ENCODE data around the gene LLCFC1.

The LLCFC1 gene

GRCh38 chr7:142910481-142910880 lies 28.8 kb upstream of the LLCFC1 start:
- DNase-seq (ENCODE audit: low read depth): no peak

DNA sequence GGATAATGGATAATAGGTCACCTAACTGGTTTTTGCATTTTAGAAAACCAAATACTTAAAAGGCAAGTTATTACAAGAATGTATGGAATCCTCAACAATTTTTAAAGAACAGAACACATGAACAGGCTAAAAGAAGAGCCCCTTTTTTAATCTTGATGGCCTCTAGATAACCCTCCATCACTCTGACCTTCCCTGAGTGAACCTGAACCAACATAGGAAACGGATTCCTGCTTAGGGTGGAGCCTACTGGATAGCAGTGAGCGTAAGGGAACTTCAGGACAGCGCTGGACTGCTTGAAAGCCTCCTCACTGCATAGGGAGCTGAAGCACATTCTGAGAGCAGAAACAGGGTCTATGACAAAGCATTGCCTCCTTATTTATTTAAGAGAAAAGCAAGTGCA lies 26.2 kb upstream of the LLCFC1 start:
- no peak for DNase-seq (ENCODE audit: low read depth)

- no peak for DNase-seq (ENCODE audit: low read depth)
Observed at GRCh38 chr7:142913566-142913965, 25.7 kb upstream of the LLCFC1 start.

GRCh38 chr7:142914121-142914520 lies 25.2 kb upstream of the LLCFC1 start:
- DNase-seq (ENCODE audit: low read depth): no peak

DNA sequence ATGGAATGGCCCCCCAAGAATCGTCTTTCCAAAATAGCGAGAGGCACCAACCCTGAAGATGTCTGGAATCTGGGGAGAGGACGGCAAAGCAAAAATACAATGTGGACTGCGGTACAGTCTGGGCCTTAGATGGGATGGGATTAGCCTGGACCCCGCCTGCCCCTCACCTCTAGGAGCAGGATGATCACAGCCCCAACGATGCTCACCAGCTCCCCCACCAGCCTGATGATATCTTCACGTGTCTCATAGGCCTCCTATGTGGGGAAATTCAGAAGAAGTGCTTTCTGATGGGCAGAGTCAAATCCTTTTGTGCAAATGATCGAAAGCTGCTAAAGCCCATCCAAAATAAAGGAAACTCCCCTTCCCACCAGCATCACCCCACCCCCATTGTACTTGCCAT lies 24.0 kb upstream of the LLCFC1 start:
- DNase-seq (ENCODE audit: low read depth): no peak

DNA sequence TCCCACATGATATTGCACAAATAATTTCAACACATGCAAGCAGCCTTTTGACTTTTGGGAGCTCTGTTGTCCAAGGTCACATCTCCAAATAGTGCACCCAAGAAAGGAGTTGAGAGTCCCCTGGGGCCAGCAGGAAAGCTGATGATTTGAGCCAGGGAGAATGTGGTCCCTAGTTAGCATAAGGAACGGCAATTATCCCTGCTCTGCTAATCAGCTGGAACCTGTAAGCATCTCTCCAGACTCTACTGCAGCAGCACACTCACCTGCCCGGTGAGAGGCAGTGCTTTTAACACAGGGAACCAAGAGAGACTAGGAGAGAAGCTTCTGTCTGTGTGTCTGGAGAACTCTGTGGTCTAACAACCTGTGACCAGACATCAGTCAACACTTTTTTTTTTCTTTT lies 22.8 kb upstream of the LLCFC1 start:
- DNase-seq (ENCODE audit: low read depth): no peak

- no peak for DNase-seq (ENCODE audit: low read depth)
Observed at GRCh38 chr7:142917447-142917846, 21.8 kb upstream of the LLCFC1 start.

DNA sequence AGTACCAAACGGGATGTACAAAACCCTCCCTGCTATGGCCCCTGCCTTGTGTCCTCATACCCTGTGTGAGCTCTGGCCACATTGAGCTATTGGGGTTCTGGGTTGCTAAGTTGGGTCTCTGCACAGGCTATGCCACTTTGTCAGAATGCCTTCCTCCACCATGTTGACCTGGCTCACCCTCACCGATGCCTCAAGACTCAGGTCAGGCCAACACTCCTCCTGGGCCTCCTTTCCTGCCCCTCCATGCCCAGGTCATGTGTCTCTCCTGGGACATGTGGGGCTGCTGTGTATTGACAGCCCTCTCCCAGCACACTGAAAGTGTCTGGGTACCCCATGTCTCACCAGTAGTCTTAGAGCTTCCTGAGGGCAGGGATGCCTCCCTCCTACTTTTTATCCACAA lies 20.4 kb upstream of the LLCFC1 start:
- no peak for DNase-seq (ENCODE audit: low read depth)

GRCh38 chr7:142919656-142920055 lies 19.6 kb upstream of the LLCFC1 start:
- no peak for DNase-seq (ENCODE audit: low read depth)

DNA sequence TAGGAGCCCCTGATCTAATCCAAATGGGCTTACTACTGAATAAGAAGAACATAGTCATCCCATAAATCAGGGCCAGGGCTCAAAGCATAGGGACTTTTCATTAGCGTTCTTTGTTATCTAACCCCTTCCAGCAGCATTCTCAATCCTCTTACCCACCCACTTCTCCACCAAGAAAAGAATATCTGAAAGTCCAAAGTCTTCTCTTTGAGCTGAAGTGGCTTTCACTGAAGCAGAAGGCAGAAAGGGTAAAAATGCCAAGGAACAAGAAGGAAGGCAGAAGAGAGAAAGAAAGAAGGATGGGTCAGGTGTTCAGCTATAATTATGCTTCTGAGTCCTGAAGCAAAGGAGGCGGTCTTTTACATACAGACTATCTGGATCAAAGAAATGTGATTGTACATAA lies 15.9 kb upstream of the LLCFC1 start:
- DNase-seq (ENCODE audit: low read depth): no peak

- no peak for DNase-seq (ENCODE audit: low read depth)
Observed at GRCh38 chr7:142925413-142925812, 13.9 kb upstream of the LLCFC1 start.

DNA sequence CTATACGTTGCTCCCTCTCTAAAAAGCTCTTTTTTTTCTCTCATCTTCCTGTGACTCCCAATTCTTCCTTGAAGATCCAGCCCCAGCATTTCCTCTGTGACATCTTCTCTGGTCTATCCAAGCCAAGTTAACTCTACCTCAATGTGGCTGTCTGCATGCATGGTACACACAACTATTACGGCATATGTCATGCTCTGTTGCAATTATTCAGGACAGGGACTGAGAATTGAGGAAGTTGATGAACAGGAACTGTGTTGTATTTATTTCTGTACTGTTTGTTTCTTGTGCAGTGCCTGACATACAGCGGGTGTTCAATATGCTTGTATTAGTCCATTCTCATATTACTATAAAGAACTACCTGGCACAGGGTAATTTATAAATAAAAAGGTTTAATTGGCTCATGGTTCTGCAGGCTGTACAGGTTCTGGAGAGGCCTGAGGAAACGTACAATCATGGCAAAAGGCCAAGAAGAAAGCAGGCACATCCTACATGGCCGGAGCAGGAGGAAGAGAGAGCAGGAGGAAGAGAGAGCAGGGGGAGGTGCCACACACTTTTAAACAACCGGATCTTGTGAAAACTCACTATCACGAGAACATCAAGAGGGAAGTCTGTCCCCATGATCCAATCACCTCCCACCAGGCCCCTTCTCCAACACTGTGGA lies 12.1 kb upstream of the LLCFC1 start:
- DNase-seq (ENCODE audit: low read depth): no peak

GRCh38 chr7:142927949-142928348 lies 11.3 kb upstream of the LLCFC1 start:
- no peak for DNase-seq (ENCODE audit: low read depth)

DNA sequence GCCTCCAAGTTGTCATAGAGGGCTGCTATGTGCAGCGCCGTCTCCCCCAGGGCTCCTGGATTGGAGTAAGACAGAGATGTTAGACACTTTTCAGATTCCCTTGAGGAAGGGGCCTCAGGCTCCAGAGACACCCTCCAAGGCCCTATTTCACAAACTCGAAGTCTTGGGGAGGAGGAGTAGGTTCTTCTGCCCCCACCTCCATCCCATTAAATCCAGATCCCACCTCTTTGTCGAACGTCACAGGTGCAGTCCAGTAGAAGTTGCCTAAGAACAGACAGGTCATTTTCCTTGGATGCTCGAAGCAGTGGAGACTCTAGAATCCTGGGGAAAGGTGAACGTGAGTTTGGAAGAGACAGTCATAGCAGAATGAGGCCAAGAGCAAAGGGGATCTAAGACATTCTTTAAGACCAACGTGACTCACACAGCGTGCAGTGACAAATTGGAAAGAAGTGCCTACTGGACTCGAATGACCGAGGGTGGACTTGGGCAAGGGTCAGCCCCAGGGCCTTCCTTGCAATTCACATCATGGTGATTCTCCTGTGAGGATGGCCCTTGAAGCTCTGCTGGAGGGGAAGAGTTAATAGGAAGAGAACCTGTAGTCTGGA lies 9.1 kb upstream of the LLCFC1 start:
- no peak for DNase-seq (ENCODE audit: low read depth)

GRCh38 chr7:142932386-142933091 lies 6.7 kb upstream of the LLCFC1 start:
- no peak for DNase-seq (ENCODE audit: low read depth)

DNA sequence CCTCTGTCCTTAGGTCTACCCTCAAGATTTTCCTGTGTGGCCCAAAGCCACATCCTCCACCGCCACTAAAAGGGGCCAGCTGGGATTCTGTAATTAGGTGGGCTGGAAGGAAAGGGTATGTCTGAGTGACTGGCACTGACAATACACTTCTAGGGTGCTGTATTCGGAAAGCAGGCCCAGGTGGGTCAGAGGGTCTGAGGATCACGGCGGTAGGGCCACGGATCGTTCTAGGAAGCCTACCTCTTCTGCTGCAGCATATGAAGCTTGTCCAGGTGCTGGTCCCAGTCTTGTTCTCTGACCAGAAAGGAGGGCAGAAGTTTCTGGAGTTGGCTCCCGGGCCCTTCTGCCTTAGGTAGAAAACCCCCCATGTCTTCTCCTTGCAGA lies 6.2 kb upstream of the LLCFC1 start:
- DNase-seq (ENCODE audit: low read depth): no peak

DNA sequence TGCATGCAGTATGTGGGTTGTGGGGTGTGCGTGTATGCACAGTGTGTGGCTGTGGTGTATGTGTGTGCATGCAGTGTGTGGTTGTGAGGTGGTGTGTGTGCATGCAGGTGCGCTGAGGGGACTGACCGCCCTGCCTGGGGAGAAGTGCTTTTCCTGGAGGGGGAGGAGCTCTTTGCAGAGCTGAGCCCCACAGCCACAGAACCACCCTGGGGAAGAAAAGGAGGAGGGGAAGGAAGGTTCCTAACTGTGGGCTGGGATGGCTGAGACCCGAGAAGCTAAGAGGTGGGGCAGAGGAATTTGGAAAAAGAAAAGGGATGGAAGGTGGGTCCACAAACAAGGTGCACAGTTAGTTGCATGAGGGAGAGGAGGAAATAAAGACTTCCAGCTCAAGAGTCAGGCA lies 5.7 kb upstream of the LLCFC1 start, which contains the start of gene TRPV5:
TSS of gene TRPV5 (minus strand) at position 123 of the 400 bp plus-strand sequence. CDS start 287 bp downstream, outside the sequence.
- DNase-seq (ENCODE audit: low read depth): no peak

DNA sequence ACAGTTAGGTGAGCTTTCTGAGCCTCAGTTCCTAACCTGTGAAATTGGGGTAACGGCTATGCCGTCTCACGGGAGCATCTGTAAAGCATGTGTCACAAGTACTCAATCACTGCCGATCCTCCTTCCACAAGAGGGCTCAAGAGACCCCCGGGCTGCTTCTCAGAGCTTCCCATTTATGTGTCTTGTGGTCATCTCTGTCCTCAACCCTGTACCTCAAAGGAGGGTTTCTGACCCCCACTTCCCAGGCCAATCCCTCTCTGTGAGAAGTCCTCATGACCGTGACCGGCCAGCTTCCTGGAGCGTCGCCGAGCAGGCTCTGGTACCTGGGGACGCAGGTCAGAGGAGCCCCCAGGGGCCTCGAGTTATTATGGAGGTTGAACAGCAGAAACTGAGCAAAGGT lies 5.2 kb upstream of the LLCFC1 start:
- no peak for DNase-seq (ENCODE audit: low read depth)

GRCh38 chr7:142935941-142936565 lies 3.2 kb upstream of the LLCFC1 start:
- DNase-seq (ENCODE audit: low read depth): no peak

DNA sequence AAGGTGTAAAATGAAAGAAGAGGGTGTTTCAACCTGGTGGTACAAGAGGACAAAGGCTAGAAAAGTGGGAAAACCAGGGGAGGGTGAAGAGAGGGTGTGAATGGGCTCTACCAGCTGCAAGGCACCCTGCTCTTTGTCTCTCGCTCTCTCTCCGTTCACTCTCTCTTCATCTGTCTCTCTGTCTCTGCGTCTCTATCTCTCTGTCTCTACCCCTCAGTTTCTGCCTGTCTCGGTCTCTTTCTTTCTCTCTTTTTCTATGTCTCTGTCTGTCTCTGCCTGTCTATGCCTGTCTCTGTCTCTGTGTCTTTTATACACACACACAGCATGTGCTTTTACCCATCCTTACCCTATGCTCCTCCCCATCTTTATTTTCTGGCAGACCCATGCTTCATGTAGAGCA lies 673 bp upstream of the LLCFC1 start:
- DNase-seq (ENCODE audit: low read depth): no peak

DNA sequence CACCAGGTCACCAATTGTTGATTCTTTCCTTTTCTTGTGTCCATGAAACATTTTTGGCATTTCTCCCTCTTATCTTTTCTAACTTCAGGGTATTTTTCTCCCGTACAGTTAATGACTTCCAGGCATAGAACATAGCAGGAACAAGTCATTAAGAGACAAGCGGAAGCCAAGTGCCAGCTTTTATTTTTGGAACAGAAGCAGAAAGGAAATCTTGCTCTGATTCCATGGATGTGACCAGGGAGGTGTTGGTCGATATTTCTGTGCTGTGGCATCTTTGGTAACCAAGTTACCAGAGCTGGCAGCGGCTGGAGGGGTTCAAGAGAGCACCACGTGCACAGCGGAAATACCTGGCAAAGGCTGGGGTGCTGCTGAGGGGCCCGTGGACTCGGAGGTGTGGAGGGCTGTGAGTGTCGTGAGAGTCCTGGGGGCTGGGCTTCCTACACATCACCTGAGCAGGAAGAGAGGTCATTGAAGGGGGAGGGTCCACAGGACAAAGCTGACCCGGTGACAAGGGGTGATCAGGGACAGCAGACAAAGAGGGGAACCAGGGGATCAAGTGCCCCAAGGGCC lies 1.8 kb downstream of the LLCFC1 start:
- no peak for DNase-seq (ENCODE audit: low read depth)

GRCh38 chr7:142941541-142941940 lies 2.3 kb downstream of the LLCFC1 start:
- no peak for DNase-seq (ENCODE audit: low read depth)

- DNase-seq (ENCODE audit: low read depth): no peak
Observed at GRCh38 chr7:142942746-142943145, 3.5 kb downstream of the LLCFC1 start.
